WERI-Rb-1 (cell line): ENCODE results near the gene PTCD1.

ENCODE experiments used
- DNase-seq: peaks from one replicate; pipeline ENCODE4 v3.0.0-alpha.2; 2020
- H3K27ac ChIP-seq: fragments of 250-450 bp; sonication (Bioruptor Pico); 2 replicates; pipeline ENCODE4 v1.5.1; 2020; ENCODE audit warnings: mild to moderate bottlenecking, moderate library complexity
- H3K27me3 ChIP-seq: fragments of 250-450 bp; sonication (Bioruptor Pico); 2 replicates; pipeline ENCODE4 v1.5.1; 2021; ENCODE audit warnings: mild to moderate bottlenecking, low read depth, moderate library complexity; ENCODE audit not compliant: insufficient read depth, severe bottlenecking
- H3K36me3 ChIP-seq: fragments of 250-450 bp; sonication (Bioruptor Pico); 2 replicates; pipeline ENCODE4 v1.5.1; 2020; ENCODE audit warnings: mild to moderate bottlenecking, moderate library complexity
- H3K4me3 ChIP-seq: 2 replicates; pipeline ENCODE4 v1.5.1; 2011; ENCODE audit warnings: low read depth, mild to moderate bottlenecking, control low read depth, low read length
- H3K9me3 ChIP-seq: fragments of 250-450 bp; sonication (Bioruptor Pico); 2 replicates; pipeline ENCODE4 v1.5.1; 2021; ENCODE audit warnings: mild to moderate bottlenecking, moderate library complexity; ENCODE audit not compliant: severe bottlenecking
- CTCF ChIP-seq: IDR thresholded peaks from 2 replicates; pipeline ENCODE4 v1.5.1; 2011; ENCODE audit warnings: low read depth, mild to moderate bottlenecking, control low read depth, inconsistent platforms, low read length

The PTCD1 gene

GRCh38 chr7:99428972-99429566, 9.5 kb downstream of the PTCD1 start:
- no peak for TF ChIP-seq CTCF
- Histone ChIP-seq H3K9me3 (no peaks in the 10 kb centered on the region), H3K27me3 (no peaks in the 10 kb centered on the region), H3K4me3 (no peak overlapping the region), H3K36me3 (peaks cover 62% of the 10 kb centered on the region), H3K27ac (no peak overlapping the region)
- DNase-seq: no peak

- no peaks in the 10 kb centered on the region for H3K9me3 ChIP-seq
- no peaks in the 10 kb centered on the region for H3K27me3 ChIP-seq
- H3K27ac ChIP-seq: no peak overlapping the region
- peaks cover 57% of the 10 kb centered on the region for H3K36me3 ChIP-seq
- no peak overlapping the region for H3K4me3 ChIP-seq
- TF ChIP-seq CTCF: no peak
- no peak for DNase-seq
These were observed 13.5 kb downstream of the PTCD1 start for GRCh38 chr7:99424932-99425730.

- no peak overlapping the region for H3K4me3 ChIP-seq
- no peaks in the 10 kb centered on the region for H3K9me3 ChIP-seq
- peaks cover 69% of the 10 kb centered on the region for H3K36me3 ChIP-seq
- no peak overlapping the region for H3K27ac ChIP-seq
- H3K27me3 ChIP-seq: no peaks in the 10 kb centered on the region
- no peak for DNase-seq
- TF ChIP-seq CTCF: no peak
These were observed 16.0 kb downstream of the PTCD1 start for GRCh38 chr7:99422625-99423024.

GRCh38 chr7:99422186-99422585, 16.4 kb downstream of the PTCD1 start:
- no peak for TF ChIP-seq CTCF
- no peaks in the 10 kb centered on the region for H3K27me3 ChIP-seq
- DNase-seq: no peak
- H3K9me3 ChIP-seq: no peaks in the 10 kb centered on the region
- H3K4me3 ChIP-seq: no peak overlapping the region
- H3K36me3 ChIP-seq: peaks cover 74% of the 10 kb centered on the region
- no peak overlapping the region for H3K27ac ChIP-seq

GRCh38 chr7:99420986-99421385, 17.6 kb downstream of the PTCD1 start:
- Histone ChIP-seq H3K36me3 (peaks cover 86% of the 10 kb centered on the region), H3K27ac (no peak overlapping the region; the same call in 1 of the 2 replicates), H3K27me3 (no peaks in the 10 kb centered on the region), H3K9me3 (no peaks in the 10 kb centered on the region), H3K4me3 (no peak overlapping the region)
- peak; percentile 58 for DNase-seq
- no peak for TF ChIP-seq CTCF
